ENCODE measurements around the gene LRMDA.

LRMDA gene

GRCh38 chr10:76488602-76489001, 1057.2 kb downstream of the LRMDA start:
- TF ChIP-seq CEBPB (IDR thresholded peaks at IDR 0.05), result no peak
- no peak for TF ChIP-seq NFIC (IDR thresholded peaks at IDR 0.05)
- no peak for TF ChIP-seq EGR1 (IDR thresholded peaks at IDR 0.05)
- TF ChIP-seq, protein P1, sequence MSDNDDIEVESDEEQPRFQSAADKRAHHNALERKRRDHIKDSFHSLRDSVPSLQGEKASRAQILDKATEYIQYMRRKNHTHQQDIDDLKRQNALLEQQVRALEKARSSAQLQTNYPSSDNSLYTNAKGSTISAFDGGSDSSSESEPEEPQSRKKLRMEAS (IDR thresholded peaks at IDR 0.05), result no peak
- TF ChIP-seq YY1 (IDR thresholded peaks at IDR 0.05; ENCODE audit: low read depth), result no peak
- TF ChIP-seq TAF1 (IDR thresholded peaks at IDR 0.05; ENCODE audit: low read depth), result no peak
- no peak for TF ChIP-seq ZBTB7A (IDR thresholded peaks at IDR 0.05; ENCODE audit: low read depth)
- no peak for TF ChIP-seq TCF12 (IDR thresholded peaks at IDR 0.05; ENCODE audit: low read depth)
- TF ChIP-seq RAD21 (IDR thresholded peaks at IDR 0.05; ENCODE audit: low read depth), result no peak
- TF ChIP-seq USF1 (IDR thresholded peaks at IDR 0.05), result no peak
- TF ChIP-seq EP300 (IDR thresholded peaks at IDR 0.05; ENCODE audit: borderline replicate concordance), result no peak
- TF ChIP-seq FOXM1 (IDR thresholded peaks at IDR 0.05; ENCODE audit: borderline replicate concordance, low read depth), result no peak
- TF ChIP-seq TEAD4 (IDR thresholded peaks at IDR 0.05), result no peak
- TF ChIP-seq, protein P2, sequence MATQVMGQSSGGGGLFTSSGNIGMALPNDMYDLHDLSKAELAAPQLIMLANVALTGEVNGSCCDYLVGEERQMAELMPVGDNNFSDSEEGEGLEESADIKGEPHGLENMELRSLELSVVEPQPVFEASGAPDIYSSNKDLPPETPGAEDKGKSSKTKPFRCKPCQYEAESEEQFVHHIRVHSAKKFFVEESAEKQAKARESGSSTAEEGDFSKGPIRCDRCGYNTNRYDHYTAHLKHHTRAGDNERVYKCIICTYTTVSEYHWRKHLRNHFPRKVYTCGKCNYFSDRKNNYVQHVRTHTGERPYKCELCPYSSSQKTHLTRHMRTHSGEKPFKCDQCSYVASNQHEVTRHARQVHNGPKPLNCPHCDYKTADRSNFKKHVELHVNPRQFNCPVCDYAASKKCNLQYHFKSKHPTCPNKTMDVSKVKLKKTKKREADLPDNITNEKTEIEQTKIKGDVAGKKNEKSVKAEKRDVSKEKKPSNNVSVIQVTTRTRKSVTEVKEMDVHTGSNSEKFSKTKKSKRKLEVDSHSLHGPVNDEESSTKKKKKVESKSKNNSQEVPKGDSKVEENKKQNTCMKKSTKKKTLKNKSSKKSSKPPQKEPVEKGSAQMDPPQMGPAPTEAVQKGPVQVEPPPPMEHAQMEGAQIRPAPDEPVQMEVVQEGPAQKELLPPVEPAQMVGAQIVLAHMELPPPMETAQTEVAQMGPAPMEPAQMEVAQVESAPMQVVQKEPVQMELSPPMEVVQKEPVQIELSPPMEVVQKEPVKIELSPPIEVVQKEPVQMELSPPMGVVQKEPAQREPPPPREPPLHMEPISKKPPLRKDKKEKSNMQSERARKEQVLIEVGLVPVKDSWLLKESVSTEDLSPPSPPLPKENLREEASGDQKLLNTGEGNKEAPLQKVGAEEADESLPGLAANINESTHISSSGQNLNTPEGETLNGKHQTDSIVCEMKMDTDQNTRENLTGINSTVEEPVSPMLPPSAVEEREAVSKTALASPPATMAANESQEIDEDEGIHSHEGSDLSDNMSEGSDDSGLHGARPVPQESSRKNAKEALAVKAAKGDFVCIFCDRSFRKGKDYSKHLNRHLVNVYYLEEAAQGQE (IDR thresholded peaks at IDR 0.05; ENCODE audit: low read depth), result no peak
- TF ChIP-seq CREB1 (IDR thresholded peaks at IDR 0.05; ENCODE audit: low read depth), result no peak

GRCh38 chr10:76491216-76491615, 1059.8 kb downstream of the LRMDA start:
- TF ChIP-seq EP300 (IDR thresholded peaks at IDR 0.05; ENCODE audit: borderline replicate concordance), result no peak

DNA sequence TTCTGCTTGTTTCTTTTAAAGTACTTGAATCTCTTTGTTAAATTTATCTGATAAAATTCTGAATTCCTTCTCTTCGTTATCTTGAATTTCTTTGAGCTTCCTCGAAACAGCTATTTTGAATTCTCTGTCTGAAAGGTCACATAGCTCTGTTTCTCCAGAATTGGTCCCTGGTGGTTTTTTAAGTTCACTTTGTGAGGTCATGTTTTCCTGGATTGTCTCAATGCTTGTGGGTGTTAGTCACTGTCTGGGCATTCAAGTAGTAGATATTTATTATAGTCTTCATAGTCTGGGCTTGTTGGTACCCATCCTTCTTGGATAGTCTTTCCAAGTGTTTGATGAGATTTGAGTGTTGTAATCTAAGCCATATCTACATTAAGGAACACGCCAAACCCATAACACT, 1060.6 kb downstream of the LRMDA start:
- TF ChIP-seq YY1 (IDR thresholded peaks at IDR 0.05; ENCODE audit: low read depth), result no peak
- TF ChIP-seq USF1 (IDR thresholded peaks at IDR 0.05), result no peak
- TF ChIP-seq RAD21 (IDR thresholded peaks at IDR 0.05; ENCODE audit: low read depth), result no peak
- TF ChIP-seq, protein P2 (IDR thresholded peaks at IDR 0.05; ENCODE audit: low read depth), result no peak
- no peak for TF ChIP-seq NFIC (IDR thresholded peaks at IDR 0.05)
- no peak for TF ChIP-seq CREB1 (IDR thresholded peaks at IDR 0.05; ENCODE audit: low read depth)
- no peak for TF ChIP-seq EGR1 (IDR thresholded peaks at IDR 0.05)
- TF ChIP-seq FOXM1 (IDR thresholded peaks at IDR 0.05; ENCODE audit: borderline replicate concordance, low read depth), result no peak
- TF ChIP-seq EP300 (IDR thresholded peaks at IDR 0.05; ENCODE audit: borderline replicate concordance), result no peak
- no peak for TF ChIP-seq TCF12 (IDR thresholded peaks at IDR 0.05; ENCODE audit: low read depth)
- TF ChIP-seq TAF1 (IDR thresholded peaks at IDR 0.05; ENCODE audit: low read depth), result no peak
- no peak for TF ChIP-seq TEAD4 (IDR thresholded peaks at IDR 0.05)
- no peak for TF ChIP-seq ZBTB7A (IDR thresholded peaks at IDR 0.05; ENCODE audit: low read depth)
- TF ChIP-seq CEBPB (IDR thresholded peaks at IDR 0.05), result no peak

DNA sequence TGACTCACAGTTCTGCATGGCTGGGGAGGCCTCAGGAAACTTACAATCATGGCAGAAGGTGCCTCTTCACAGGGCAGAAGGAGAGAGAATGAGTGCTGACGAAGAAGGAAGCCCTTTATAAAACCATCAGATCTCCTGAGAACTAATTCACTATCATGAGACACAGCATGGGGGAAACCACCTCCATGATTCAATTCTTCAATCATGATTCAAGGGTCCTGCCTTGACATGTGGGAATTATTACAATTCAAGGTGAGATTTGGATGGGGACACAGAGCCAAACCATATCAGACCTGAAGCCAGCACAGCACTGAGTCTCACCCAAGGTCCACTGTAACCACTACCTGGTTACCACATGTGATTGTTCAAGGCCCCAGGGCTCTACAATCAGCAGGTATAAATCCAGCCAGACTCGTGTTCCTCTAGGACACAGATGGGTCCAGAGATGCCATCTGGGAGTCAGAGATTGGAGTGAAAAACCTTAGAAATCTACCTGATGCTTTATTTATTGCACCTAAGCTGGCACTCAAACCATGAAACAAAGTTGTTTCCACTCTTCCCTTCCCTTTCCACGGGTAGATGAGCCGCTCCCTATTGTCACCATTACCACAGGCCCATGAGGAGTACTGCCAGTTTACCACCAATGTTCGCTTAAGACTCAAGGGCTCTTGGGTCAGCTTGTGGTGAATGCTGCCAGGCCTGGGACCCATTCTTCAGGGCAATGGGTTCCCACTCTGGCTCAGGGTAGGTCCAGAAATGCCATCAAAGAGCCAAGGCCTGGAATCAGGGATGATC, 1061.5 kb downstream of the LRMDA start:
- TF ChIP-seq, protein P2 (IDR thresholded peaks at IDR 0.05; ENCODE audit: low read depth), result no peak
- no peak for TF ChIP-seq EGR1 (IDR thresholded peaks at IDR 0.05)
- TF ChIP-seq TEAD4 (IDR thresholded peaks at IDR 0.05), result no peak
- no peak for TF ChIP-seq YY1 (IDR thresholded peaks at IDR 0.05; ENCODE audit: low read depth)
- TF ChIP-seq CREB1 (IDR thresholded peaks at IDR 0.05; ENCODE audit: low read depth), result no peak
- TF ChIP-seq NFIC (IDR thresholded peaks at IDR 0.05), result no peak
- no peak for TF ChIP-seq ZBTB7A (IDR thresholded peaks at IDR 0.05; ENCODE audit: low read depth)
- TF ChIP-seq USF1 (IDR thresholded peaks at IDR 0.05), result no peak
- TF ChIP-seq EP300 (IDR thresholded peaks at IDR 0.05; ENCODE audit: borderline replicate concordance), result no peak
- no peak for TF ChIP-seq CEBPB (IDR thresholded peaks at IDR 0.05)
- no peak for TF ChIP-seq FOXM1 (IDR thresholded peaks at IDR 0.05; ENCODE audit: borderline replicate concordance, low read depth)
- TF ChIP-seq TAF1 (IDR thresholded peaks at IDR 0.05; ENCODE audit: low read depth), result no peak
- no peak for TF ChIP-seq RAD21 (IDR thresholded peaks at IDR 0.05; ENCODE audit: low read depth)
- TF ChIP-seq TCF12 (IDR thresholded peaks at IDR 0.05; ENCODE audit: low read depth), result no peak
- TF ChIP-seq, protein P1 (IDR thresholded peaks at IDR 0.05), result no peak

Measured in Ishikawa (cell line).